A673 (cell line): ENCODE measurements around the gene SDK1.

Experiments
- CTCF ChIP-seq: fragments of 300-800, 200-600 bp; sonication (generic); conservative IDR thresholded peaks from 2 replicates; pipeline ENCODE4 v1.5.1; 2017; ENCODE audit warnings: low read depth, mild to moderate bottlenecking, antibody characterized with exemption, low read length, moderate library complexity, mixed read lengths
- EZH2 ChIP-seq: fragments of 200-600 bp; sonication (generic); IDR thresholded peaks from 2 replicates; pipeline ENCODE4 v1.6.1; 2017; ENCODE audit warnings: borderline replicate concordance, low read depth, mild to moderate bottlenecking, mixed read lengths, antibody characterized with exemption, low read length; ENCODE audit not compliant: poor library complexity, severe bottlenecking

- no peak for TF ChIP-seq CTCF
- no peak for TF ChIP-seq EZH2
Measured at GRCh38 chr7:4175346-4175973, 874.4 kb downstream of the SDK1 start.
